Left ventricle myocardium superior (tissue), 1 donor: ENCODE results near the gene SLC28A2. TPM values are rescaled to one million over a fixed set of nuclear protein-coding genes. Genes with fewer than 3 reads are reported as not detected.
A peak's percentile ranks its signal among the peaks of the same experiment; 100 is the strongest.
"Not testable (repeated sequence)": the region's sequence is repeated elsewhere in the genome, so short reads cannot be mapped to it uniquely, and the experiment has no call there.

Source experiments
- ATAC-seq: fragments of 200-7000 bp; cut with Tn5 transposase; one replicate; pipeline ENCODE4 v1.9.1; 2020; ENCODE audit warnings: mild to moderate bottlenecking, moderate library complexity
- DNase-seq: peaks from one replicate; pipeline ENCODE4 v3.0.0-alpha.2; 2020
- intact Hi-C: fragments of 100-400 bp; cut with micrococcal nuclease; formaldehyde crosslinking; loops from one replicate; pipeline ENCODE4 v1.11.0; 2022
- total RNA-seq: library from RNA; stranded (reverse); fragmentation: NEBNext Ultra II Directional; extraction: Animal tissue kit (Norgen Biotek cat#: 25700); gene quantifications from one replicate; pipeline ENCODE4 v1.2.1, GENCODE V29; 2021
- donor health status: DM: no; HTN: yes; CAD: no; lungs with severe emphysema.

Gene SLC28A2
- total RNA-seq, 1 donor from 2014 or later, result not detected

DNA sequence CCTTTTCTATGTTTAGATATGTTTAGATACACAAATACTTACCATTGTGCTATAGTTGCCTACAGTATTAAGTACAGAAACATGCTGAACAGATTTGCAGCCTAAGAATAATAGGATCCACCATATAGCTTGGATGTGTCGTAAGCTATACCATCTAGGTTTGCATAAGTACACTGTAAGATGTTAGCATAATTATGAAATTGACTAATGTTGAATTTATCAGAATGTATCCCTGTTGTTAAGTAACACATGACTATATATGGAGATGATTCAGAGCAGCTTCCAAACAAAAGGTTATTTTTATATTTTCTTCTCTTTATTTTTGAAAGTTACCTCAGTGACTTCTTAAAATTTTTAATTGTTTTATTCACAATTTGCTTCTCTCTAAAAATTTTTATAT is 2.4 kb downstream of the SLC28A2 start:
- ATAC-seq (no peak), DNase-seq (no peak)
- intact Hi-C loops, result no loop called here

DNA sequence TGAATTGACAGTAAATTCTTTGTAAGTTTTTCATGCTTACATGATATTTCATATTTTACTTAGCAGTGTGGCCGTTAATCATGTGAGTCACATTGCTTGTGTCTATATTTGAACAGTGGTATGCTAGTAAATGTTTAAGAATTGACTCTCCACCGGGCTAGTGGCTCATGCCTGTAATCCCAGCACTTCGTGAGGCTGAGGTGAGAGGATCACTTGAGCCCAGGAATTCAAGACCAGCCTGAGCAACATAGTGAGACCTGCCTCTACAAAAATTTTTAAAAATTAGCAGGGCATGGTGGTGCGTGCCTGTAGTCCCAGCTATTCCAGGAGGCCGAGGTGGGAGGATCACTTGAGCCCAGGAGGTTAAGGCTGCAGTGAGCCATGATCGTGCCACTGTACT is 2.8 kb downstream of the SLC28A2 start:
- intact Hi-C loops, ATAC-seq, DNase-seq: not testable (repeated sequence)

DNA sequence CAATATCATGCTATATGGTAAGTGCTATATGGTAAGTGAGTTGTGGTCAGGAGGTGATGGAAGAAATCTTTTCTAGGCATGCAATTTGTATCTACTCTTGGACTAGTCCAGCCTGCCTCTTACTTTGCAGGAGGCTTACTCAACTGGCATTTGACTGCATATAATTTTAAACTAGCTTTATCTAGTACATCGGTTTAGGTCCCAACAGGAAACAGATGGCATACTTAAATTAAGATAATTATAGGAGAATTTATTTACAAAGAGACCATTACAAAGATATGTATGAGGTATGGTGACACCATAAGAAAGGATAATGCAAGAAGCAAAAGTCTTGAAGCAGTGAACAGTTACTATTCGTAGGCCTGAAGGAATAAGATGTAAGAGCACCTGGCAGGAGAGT is 7.8 kb downstream of the SLC28A2 start:
- intact Hi-C loops, result no loop called here

DNA sequence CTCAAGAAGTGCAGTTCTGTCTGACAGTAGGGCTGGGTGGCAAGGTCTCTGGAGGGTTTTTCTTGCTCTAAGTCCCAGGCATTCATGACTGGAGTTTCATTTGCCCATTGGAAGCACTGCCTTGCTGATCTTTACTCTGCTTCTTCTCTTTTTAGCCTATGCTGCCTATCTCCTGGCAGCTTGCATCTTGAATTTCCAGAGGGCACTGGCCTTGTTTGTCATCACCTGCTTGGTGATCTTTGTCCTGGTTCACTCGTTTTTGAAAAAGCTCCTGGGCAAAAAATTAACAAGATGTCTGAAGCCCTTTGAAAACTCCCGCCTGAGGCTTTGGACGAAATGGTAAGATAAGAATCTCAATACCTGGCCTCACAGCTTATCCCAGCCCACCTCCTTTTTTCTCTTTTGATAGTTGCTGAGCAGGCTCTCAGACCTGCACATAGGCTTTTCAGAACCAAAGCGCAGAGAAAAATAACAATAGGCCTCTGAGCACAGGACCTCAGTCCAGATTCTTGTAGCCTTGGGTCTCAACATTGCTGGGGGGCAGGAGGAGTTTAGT is 10.9 kb downstream of the SLC28A2 start:
- intact Hi-C loops, result no loop called here
- ATAC-seq (no peak), DNase-seq (no peak)

More for the DNA sequence above, 7.8 kb downstream of the SLC28A2 start:
- DNase-seq (no peak), ATAC-seq (no peak)

DNA sequence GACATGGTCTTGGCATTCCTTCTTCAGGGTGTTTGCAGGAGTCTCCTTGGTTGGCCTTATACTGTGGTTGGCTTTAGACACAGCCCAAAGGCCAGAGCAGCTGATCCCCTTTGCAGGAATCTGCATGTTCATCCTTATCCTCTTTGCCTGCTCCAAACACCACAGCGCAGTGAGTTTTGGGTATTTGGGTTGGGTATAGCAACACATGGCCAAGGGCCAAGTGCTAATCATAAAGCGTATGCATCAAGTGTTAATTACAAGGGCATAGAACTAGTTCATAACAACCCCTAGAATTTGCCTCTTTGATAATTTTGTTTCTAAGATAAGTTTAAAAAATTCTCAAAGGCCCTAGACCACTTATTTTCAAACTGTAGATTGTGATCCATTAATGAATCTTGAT is 11.8 kb downstream of the SLC28A2 start:
- DNase-seq (no peak), ATAC-seq (no peak)
- intact Hi-C loops, result no loop called here

DNA sequence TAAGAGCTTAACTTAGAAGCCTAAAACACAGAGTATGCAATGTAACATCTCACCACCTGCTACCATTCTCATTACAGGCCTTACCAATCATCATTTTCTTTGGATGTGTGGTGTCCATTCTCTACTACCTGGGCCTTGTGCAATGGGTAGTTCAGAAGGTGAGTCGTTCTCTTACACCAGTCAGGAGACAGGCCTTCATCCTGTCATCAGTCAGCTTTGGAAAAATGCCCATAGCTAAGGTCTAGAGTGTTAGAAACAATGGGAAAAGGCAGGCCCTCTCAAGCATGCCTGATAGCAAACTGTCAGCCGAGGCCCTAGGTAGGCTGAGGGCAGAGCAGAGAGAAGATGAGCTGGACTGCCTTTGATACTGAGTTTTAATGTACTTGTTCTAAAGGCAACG is 13.5 kb downstream of the SLC28A2 start:
- DNase-seq, result no peak
- no peak for ATAC-seq
- intact Hi-C loops, result no loop called here

DNA sequence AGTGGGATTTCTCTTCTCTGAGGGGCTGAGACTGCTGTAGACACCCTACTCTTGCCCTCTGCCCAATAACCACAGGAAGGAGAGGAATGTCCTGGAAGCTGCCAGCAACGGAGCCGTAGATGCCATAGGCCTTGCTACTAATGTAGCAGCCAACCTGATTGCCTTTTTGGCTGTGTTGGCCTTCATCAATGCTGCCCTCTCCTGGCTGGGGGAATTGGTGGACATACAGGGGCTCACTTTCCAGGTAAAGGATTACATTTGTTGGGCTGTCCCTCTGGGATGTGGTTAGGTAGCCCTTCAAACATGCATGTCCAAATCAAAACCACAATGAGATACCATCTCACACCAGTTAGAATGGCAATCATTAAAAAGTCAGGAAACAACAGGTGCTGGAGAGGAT is 16.1 kb downstream of the SLC28A2 start:
- intact Hi-C loops, result no loop called here
- ATAC-seq, result no peak

DNA sequence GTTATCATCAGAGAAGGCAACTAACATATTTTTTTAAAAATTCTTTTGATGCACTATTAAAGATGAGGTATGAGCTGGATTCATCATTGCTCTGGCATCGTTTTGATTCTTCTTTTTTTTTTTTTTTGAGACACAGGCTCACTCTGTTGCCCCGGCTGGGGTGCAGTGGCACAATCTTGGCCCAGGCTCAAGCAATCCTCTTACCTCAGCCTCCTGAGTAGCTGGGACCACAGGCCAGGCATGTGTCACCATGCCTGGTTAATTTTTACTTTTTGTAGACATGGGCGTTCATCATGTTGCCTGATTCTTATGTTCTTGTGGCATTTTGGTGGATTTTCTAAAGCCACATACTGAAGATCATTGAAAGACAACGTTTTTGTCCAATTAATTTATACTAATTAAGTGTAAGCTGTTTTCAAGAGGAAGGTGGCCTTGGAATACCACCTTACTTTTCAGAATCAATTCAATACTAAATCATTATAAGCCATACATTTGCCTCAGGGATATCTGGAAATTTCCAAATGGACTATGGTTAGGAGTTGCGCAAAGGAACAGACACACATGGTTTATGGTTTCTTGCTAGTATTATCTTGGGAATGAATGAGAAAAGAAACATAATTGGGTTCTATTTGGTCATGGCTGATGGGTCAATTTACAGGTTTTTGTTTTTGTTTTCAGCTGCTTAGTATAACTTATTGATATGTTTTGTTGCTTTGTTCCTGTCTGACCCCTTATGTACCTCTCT is 22.8 kb downstream of the SLC28A2 start:
- DNase-seq (no peak), ATAC-seq (no peak)
- intact Hi-C loops, result no loop called here

More for the DNA sequence above, 16.1 kb downstream of the SLC28A2 start:
- DNase-seq, result no peak

DNA sequence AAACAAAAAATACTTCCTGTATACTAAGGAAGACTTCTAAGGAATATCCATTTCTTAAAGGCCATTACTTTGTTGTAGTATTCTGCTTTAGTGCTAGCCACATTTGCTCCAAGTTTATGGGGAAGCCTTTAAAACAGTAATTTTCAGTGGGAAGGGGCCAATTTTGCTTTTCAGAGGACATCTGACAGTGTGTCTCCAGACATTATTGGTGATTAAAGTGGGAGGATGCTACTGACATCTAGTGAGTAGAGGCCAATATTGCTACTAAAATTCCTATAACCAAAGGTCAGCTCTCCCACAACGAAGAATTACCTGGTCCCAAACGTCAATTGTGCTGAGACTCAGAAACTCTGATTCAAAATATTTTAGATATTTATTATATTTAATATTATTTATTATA is 24.8 kb downstream of the SLC28A2 start:
- ATAC-seq, result no peak
- intact Hi-C loops, result no loop called here

DNA sequence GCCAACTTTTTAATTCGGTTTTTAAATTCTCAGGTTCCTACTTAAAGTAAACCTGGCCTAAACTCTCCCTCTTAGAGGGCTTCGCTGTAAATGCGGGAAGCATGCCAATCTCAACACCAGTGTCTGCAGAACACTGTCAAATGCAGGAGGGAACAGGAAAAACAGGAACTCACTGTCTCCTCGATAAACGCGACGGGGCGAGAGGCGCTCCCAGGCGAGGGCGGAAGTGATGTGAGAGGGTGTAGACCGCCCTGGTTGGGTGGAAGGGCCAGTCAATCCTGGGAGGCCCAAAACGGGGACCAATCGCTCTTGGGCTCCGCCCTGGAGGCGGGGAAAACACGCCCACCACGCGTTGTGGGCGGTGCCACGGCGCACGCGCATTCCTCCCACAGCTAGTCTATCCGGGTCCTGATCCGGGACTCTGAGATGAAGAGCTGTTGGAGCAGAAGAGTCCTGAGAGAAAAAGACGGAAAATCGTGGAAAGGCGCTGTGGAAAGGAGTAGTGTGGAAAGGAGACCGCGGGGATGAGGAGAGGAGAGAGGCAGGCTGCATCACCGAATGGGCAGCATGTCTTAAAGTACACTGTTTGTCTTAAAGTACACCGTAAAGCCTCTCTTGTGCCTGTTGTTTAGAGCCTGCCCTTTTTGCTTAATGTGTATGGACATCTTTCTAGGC is 27.1 kb downstream of the SLC28A2 start:
- intact Hi-C loops, result loop anchor here (1.0 kb wide), 1 partner anchor 79 kb away; no protein-coding TSS in a partner anchor
- peak; percentile 100 for ATAC-seq
- peak; percentile 98 for DNase-seq

More for the DNA sequence above, 24.8 kb downstream of the SLC28A2 start:
- DNase-seq, result no peak

DNA sequence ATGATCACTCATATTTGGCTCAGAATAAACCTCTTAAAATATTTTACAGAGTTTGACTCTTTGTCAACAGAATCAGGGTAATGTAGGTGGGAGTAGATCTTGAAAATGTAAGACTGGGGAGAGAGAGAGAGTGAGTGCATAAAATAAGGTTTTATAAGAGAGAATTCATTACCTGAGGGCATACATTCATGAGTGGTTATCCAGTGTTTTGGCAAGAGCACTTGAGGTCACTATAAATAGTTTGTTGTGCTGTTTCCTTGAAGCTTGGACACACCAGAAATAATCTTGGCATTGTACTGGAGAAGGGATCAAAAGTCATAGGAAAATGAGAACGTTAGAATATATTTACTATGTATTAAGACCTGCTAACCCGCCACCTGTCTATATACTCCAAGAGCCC is 33.4 kb downstream of the SLC28A2 start:
- ATAC-seq, result peak; percentile 76

DNA sequence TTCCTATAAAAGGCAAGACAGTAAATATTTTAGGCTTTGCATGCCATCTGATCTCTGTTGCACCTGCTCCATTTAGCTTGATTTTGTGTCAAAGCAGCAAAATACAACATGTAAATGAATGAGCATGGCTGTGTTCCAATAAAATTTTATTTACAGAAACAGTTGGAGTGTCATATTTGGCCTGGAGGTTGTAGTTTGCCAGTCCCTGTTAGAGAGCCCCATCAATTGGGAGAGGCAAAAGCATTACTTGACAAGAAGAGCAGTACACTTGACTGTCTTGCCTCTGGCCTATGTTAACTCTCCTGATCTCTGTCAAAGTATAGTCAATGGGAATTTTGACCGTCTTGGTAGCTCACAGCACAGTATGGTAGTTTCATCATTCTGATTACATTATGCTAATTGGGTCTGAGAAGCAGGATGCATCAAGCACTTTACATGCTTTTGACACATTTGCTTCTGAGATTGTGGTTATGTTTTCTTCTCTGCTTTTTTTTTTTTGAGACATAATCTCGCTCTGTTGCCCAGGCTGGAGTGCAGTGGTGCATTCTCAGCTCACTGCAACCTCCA is 35.4 kb downstream of the SLC28A2 start:
- DNase-seq (no peak), ATAC-seq (no peak)
- intact Hi-C loops, result no loop called here

More for the DNA sequence above, 33.4 kb downstream of the SLC28A2 start:
- DNase-seq, result no peak
- intact Hi-C loops, result no loop called here

DNA sequence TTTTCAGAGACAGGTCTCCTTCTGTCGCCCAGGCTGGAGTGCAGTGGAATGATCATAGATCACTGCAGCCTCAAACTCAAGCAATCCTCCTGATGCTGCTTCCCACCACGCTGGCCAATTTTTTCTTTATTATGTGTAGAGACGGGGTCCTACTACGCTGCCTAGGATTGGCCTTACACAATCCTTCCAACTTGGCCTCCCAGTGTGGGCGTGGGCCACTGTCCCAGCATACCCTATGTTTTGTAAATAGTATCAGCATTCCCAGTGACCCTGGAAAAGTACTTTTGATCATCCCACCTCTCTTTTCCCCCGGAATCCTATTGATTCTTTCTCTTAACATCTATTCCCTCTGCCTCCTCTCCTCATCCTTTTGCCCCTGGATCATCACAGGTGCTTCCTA is 36.9 kb downstream of the SLC28A2 start:
- intact Hi-C loops, result no loop called here
- ATAC-seq (no peak), DNase-seq (no peak)

DNA sequence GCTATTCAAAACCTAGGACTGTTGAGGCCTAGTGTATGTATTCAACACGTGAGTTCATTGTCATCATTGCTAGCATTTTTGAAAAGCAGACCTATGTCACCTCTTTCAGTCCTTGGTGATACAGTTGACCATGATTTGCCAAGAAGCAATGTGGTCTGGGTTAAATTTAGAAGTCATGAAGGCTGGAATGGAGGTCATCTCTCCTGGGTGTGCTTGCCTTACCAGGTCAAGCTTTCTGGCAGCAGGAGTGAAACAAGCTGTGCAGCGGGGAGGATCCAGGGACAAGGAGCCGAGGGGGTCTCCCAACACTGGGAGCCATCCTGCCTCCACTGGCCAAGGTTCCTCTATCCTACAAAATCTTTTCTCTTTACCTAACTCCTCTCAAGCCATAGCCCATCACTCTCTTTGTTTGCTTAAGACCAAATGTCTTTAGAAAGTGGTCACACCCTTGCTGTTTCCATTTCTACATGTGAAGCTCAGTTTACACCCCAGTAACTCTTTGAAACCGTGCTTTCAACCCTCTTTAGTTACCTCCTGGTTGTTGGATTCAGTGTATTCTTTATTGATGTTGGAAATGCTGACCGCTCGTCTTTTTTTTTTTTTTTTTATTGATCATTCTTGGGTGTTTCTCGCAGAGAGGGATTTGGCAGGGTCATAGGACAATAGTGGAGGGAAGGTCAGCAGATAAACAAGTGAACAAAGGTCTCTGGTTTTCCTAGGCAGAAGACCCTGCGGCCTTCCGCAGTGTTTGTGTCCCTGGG is 40.0 kb downstream of the SLC28A2 start:
- intact Hi-C loops, result no loop called here
- DNase-seq (no peak), ATAC-seq (peak; percentile 70)

DNA sequence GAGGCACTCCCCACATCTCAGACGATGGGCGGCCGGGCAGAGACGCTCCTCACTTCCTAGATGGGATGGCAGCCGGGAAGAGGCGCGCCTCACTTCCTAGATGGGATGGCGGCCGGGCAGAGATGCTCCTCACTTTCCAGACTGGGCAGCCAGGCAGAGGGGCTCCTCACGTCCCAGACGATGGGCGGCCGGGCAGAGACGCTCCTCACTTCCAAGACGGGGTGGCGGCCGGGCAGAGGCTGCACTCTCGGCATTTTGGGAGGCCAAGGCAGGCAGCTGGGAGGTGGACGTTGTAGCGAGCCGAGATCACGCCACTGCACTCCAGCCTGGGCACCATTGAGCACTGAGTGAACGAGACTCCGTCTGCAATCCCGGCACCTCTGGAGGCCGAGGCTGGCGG is 41.3 kb downstream of the SLC28A2 start:
- not testable (repeated sequence) for DNase-seq

DNA sequence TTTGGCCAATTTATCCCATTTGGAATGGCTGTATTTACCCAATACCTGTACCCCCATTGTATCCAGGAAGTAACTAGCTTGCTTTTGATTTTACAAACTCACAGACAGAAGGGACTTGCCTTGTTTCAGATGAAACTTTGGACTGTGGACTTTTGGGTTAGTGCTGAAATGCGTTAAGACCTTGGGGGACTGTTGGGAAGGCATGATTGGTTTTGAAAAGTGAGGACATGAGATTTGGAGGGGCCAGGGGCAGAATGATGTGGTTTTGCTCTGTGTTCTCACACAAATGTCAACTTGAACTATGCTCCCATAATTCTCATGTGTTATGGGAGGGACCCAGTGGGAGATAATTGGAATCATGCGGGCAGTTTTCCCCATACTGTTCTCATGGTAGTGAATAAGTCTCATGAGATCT is 46.9 kb downstream of the SLC28A2 start:
- ATAC-seq, intact Hi-C loops, DNase-seq: not testable (repeated sequence)

More for the DNA sequence above, 41.3 kb downstream of the SLC28A2 start:
- intact Hi-C loops, ATAC-seq: not testable (repeated sequence)

DNA sequence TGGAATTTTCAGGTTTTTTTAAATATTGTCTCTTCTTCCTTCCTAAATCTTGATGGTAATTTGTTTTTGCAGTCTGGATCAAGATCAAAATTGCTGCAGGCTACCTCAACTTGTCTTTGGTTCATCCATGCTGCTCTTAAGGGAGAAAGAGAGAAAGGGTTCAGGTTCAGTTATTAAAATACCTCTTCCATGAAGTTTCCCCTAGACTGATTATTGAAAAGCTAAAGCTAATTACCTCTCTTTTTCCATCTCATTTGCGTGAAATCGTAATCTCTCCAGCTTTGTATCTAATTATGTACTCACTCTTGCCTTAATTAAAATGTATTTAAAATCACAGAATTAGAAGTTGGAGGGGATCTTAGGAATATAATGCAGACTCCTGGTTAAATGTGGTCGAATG is 52.7 kb downstream of the SLC28A2 start:
- intact Hi-C loops, result loop anchor here (5.0 kb wide), 1 partner anchor 98 kb away; a partner anchor contains a TSS
- DNase-seq, result no peak
- no peak for ATAC-seq

DNA sequence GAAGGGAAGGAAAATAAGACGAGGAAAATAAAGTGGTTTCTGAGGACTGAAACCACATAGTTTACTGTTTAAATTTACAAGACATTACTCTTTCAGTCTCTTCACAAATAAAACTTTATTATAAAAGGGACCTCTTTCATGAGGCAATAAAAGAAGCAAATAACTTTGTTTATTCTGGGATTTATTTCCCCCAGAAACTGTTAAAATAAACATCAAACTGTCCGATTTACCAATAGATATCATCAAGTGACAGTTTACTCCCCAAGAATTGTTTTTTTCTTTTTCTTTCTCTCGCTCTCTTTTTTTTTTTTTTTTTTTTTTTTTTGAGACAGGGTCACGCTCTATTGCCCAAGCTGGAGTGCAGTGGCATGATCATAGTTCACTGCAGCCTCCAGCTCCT is 54.1 kb downstream of the SLC28A2 start:
- DNase-seq (no peak), ATAC-seq (no peak)
- intact Hi-C loops, result loop anchor here (5.0 kb wide), 1 partner anchor 96 kb away; a partner anchor contains a TSS
